ENCODE results near the gene CWC15. TPM values are rescaled to one million over a fixed set of nuclear protein-coding genes. Genes with fewer than 3 reads are reported as not detected.

CWC15 gene
- total and polyA plus RNA-seq, 9 of the 15 experiments (the other 6 are each of a cell fraction or from before 2014, with no cell fraction given): 47.3 to 168 (median 89.2) TPM

DNA sequence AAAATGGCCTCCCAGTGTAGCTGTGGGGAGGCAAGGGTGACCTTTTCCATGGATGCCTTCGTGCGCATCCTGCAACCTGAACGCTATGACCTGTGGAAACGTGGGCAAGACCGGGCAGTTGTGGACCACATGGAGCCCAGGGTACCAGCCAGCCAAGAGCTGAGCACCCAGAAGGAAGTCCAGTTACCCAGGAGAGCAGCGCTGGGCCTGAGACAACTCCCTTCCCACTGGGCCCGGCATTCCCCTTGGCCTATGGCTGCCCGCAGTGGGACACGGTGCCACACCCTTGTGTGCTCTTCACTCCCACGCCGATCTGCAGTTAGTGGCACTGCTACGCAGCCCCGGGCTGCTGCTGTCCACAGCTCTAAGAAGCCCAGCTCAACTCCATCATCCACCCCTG lies 24.9 kb upstream of the CWC15 start (continued):
- TF ChIP-seq ZBTB12 (CRISPR knock-in tag; IDR thresholded peaks at IDR 0.05): no peak
- TF ChIP-seq LCOR (CRISPR knock-in tag; IDR thresholded peaks at IDR 0.05): no peak
- TF ChIP-seq FOXM1 (IDR thresholded peaks at IDR 0.05; ENCODE audit: low read depth): no peak
- no peak for TF ChIP-seq FOXM1 (CRISPR knock-in tag; IDR thresholded peaks at IDR 0.05; ENCODE audit: low read depth)
- no peak for TF ChIP-seq YY1 (IDR thresholded peaks at IDR 0.05; ENCODE audit: borderline replicate concordance in 1 of 3, control insufficient read depth in 1 of 3, extremely low read depth in 1 of 3, insufficient read depth in 3 of 3, insufficient read length in 1 of 3, insufficient replicate concordance in 2 of 3, low read depth in 1 of 3, low read length in 2 of 3)
- TF ChIP-seq ELF1 (tag; IDR thresholded peaks at IDR 0.05): no peak
- TF ChIP-seq, protein P1, sequence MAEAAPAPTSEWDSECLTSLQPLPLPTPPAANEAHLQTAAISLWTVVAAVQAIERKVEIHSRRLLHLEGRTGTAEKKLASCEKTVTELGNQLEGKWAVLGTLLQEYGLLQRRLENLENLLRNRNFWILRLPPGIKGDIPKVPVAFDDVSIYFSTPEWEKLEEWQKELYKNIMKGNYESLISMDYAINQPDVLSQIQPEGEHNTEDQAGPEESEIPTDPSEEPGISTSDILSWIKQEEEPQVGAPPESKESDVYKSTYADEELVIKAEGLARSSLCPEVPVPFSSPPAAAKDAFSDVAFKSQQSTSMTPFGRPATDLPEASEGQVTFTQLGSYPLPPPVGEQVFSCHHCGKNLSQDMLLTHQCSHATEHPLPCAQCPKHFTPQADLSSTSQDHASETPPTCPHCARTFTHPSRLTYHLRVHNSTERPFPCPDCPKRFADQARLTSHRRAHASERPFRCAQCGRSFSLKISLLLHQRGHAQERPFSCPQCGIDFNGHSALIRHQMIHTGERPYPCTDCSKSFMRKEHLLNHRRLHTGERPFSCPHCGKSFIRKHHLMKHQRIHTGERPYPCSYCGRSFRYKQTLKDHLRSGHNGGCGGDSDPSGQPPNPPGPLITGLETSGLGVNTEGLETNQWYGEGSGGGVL (CRISPR knock-in tag; IDR thresholded peaks at IDR 0.05): no peak
- TF ChIP-seq TAL1 (IDR thresholded peaks at IDR 0.05): no peak
- no peak for TF ChIP-seq CHAMP1 (IDR thresholded peaks at IDR 0.05)
- TF ChIP-seq, protein P2, sequence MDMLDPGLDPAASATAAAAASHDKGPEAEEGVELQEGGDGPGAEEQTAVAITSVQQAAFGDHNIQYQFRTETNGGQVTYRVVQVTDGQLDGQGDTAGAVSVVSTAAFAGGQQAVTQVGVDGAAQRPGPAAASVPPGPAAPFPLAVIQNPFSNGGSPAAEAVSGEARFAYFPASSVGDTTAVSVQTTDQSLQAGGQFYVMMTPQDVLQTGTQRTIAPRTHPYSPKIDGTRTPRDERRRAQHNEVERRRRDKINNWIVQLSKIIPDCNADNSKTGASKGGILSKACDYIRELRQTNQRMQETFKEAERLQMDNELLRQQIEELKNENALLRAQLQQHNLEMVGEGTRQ (CRISPR knock-in tag; IDR thresholded peaks at IDR 0.05): no peak
- TF ChIP-seq SRSF1 (IDR thresholded peaks at IDR 0.05; ENCODE audit: low read depth, low read length): no peak
